HFF-Myc (cell line): ENCODE measurements around the gene BMPR1B.

Source experiments
- DNase-seq: peaks from one replicate; pipeline ENCODE4 v3.0.0-alpha.2; 2011; ENCODE audit warnings: low read depth; ENCODE audit errors: extremely low read depth
- H3K4me3 ChIP-seq: replicated peaks from 2 replicates; pipeline ENCODE4 v1.5.1; 2011; ENCODE audit warnings: low read depth, mild to moderate bottlenecking, control low read depth, low read length
- CTCF ChIP-seq: IDR thresholded peaks from 2 replicates; pipeline ENCODE4 v1.5.1; 2012; ENCODE audit warnings: mild to moderate bottlenecking, low read depth, low read length, control low read depth; ENCODE audit errors: missing control alignments

Gene BMPR1B

GRCh38 chr4:94722748-94723147 is 35.0 kb upstream of the BMPR1B start:
- no peak overlapping the region for H3K4me3 ChIP-seq
- DNase-seq, result no peak
- no peak for TF ChIP-seq CTCF

DNA sequence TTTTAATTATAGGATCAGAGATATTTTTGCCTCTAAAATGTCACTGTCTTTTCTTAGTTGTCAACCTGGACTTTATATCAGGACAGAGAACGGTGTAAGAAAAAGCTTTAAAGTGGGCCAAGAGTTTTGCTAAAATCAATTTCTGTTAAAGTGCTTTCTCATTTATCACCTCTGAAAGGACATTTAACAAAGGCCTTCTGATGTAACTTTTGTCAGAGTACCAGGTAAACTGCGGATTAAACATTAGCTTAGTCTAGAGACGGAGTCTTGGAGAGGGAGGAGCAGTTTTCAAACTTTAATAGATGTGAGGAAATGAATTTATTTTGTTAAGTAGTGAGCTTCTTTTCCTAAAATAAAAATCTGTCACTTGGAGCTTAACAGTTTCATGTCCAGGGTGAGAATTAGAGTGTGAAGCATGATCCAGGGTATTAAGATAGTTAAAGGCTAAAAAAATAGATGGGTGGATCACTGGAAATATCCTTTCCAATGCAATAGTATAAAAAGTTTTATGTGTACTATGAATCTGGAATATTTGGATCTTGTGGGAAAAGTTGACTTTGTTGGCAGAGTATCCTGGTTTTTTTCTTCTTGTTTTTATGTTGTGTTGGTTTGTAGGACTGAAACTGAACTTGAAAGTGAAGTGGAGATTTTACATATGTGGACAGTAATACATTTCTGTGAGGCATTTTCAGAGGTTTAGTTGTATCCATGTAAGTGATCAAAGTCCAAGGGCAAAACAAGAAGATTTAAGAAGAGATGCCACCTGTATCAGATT is 33.6 kb upstream of the BMPR1B start:
- no peak for DNase-seq
- no peak for TF ChIP-seq CTCF
- H3K4me3 ChIP-seq, result no peak overlapping the region

DNA sequence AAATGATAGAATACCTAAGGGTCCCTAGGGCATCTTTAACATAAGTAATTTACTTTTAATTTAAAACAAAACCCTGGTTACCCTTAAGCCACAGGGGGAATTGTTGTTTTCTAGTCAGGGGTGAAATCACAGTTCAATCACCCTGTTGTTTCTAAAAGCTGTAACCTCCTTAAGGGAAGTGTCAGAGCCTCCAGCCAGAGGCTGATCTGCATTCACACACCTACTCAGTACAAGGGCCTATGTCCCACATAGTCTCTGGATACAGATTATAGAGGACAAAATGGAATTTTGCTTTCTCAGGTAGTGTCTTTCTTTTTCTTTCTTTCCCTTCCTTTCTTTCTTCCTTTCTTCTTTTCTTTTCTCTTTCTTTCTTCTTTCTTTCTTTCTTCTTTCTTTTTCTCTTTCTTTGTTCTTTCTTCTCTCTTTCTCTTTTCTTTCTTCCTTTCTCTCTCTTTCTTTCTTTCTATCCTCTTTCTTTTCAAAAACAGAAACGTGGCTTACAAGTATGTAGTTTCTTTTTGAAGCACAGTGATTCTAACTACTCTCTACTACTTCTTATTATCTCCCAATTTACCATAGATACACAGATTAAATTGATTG is 31.1 kb upstream of the BMPR1B start:
- TF ChIP-seq CTCF, result no peak
- H3K4me3 ChIP-seq, result no peak overlapping the region
- no peak for DNase-seq

GRCh38 chr4:94728056-94728766 is 29.5 kb upstream of the BMPR1B start:
- TF ChIP-seq CTCF, result no peak
- peak; percentile 20 for DNase-seq
- no peak overlapping the region for H3K4me3 ChIP-seq

DNA sequence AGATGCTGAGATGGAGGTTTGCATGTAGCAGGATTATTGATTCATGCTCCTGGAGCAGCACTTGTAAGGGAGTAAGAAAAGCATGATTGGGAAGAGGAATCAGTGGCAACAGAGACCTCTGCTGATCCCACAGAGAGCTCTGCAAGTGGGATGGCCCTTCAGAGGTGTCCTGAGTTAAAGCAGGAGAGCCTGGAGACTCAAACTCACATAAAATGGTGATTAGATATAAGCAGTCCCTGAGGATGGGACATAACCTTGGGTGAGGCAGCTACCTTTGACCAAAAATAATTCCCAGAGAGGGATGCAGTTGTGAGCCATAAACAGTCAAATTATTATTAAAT is 25.4 kb upstream of the BMPR1B start:
- no peak for DNase-seq
- no peak for TF ChIP-seq CTCF

DNA sequence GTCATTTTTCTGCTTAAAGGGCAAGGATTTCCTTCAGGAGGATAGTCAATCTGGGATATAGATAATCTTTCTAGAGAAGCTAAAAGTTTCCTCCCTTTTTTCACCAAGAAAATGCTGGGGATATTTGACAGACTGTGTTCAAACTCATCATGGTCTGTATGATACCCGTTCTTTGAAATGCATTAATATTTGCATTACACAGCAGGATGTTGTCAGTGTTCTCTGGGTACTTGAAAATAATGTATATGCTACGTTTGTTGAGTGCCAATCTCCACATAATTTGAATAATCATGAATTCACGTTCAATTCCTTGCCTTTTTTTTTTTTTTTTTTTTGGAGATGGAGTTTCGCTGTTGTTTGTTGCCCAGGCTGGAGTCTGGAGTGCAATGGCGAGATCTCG is 18.0 kb upstream of the BMPR1B start:
- no peak for DNase-seq
- TF ChIP-seq CTCF, result no peak
- H3K4me3 ChIP-seq, result no peak overlapping the region

More for the DNA sequence above, 25.4 kb upstream of the BMPR1B start:
- H3K4me3 ChIP-seq, result no peak overlapping the region
